GM12872 (cell line): ENCODE data around the gene SAMHD1.

ENCODE experiments used
- TF ChIP-seq, protein P1 (sequence below): IDR thresholded peaks from 3 replicates; pipeline ENCODE4 v1.5.1; 2011; ENCODE audit warnings: low read depth, mild to moderate bottlenecking, low read length, moderate library complexity; ENCODE audit not compliant: insufficient read depth

SAMHD1 gene

DNA sequence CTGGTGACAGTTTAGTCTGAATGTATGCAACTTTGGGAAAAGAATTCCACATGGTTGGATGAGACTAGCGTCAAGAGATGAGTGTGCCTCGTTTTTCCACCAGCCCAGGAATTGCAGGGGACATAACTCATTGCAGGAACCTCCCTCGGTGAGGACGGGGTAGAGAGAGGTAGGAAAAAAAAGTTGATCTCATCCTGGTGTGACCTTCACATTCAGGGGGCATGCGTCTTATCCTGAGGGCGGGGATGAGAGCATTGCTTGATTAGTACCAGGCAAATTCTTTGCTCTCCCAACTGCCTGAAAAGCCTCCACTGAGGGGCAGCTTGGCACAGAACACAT, 63.8 kb downstream of the SAMHD1 start:
- TF ChIP-seq, protein P1, sequence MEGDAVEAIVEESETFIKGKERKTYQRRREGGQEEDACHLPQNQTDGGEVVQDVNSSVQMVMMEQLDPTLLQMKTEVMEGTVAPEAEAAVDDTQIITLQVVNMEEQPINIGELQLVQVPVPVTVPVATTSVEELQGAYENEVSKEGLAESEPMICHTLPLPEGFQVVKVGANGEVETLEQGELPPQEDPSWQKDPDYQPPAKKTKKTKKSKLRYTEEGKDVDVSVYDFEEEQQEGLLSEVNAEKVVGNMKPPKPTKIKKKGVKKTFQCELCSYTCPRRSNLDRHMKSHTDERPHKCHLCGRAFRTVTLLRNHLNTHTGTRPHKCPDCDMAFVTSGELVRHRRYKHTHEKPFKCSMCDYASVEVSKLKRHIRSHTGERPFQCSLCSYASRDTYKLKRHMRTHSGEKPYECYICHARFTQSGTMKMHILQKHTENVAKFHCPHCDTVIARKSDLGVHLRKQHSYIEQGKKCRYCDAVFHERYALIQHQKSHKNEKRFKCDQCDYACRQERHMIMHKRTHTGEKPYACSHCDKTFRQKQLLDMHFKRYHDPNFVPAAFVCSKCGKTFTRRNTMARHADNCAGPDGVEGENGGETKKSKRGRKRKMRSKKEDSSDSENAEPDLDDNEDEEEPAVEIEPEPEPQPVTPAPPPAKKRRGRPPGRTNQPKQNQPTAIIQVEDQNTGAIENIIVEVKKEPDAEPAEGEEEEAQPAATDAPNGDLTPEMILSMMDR = no peak

DNA sequence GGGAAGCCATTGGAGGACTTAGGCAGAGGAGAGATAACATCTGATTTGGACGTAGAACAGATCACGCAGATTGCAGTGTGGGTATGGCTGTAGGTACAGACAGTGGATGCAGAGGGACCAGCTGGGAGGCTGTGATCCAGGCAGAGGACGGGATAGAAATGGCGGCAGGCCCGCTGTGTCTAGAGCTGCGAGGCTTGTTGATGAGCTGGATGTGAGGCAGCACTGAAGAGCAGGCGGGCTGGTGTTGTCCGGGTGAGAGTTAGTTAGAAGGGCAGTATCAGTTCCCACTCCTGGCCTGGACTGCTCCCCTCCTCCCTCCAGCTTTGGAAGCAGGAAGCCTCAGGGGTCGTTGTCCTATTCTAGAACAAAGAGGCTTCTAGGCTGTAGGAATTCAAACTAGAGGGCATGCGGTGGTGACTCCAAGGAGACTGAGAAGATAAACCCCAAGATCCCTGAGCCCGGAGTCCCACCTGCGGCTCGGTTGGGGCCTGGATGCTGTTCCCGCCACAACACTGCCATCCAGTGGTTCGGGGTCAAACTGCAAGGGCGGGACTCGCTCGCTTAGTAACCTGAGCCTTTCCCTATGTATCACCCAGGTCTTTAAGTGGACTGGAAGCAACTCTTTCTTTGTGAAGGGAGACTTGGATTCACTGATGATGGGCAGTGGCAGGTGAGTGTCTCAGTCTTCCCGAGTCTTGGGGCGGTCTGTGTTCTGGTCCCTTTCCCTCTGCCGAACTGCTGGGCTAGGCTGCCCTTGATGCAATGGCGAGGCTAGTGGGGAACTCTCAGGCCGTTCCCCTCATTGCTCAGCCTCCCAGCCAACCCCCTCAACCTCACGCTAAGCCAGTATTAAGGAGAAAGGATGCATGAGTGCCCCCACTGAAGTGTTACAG, 64.4 kb downstream of the SAMHD1 start:
- TF ChIP-seq, protein P1 = peak; percentile 99

DNA sequence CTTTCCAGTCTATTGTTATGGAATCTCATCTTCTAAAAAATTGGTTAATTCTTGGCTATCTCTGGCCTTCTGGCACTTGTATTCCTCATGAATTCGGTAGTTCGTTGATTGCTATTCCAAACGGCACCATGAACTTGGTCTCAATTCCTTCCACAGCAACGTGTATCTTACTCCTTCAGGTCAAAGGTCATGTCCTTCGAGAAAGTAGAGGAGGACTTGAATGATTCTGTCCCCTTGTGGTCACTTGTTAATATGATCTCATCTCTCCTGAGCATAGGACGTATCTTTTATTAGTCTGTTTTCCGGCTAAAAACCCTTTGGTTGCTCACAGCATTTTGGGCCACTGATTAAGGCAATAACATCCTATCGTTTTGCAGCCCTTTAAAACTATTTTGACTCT, 66.2 kb downstream of the SAMHD1 start:
- TF ChIP-seq, protein P1 = 0 out of 3 replicates have a peak, but pooled peaks have one; percentile 19

DNA sequence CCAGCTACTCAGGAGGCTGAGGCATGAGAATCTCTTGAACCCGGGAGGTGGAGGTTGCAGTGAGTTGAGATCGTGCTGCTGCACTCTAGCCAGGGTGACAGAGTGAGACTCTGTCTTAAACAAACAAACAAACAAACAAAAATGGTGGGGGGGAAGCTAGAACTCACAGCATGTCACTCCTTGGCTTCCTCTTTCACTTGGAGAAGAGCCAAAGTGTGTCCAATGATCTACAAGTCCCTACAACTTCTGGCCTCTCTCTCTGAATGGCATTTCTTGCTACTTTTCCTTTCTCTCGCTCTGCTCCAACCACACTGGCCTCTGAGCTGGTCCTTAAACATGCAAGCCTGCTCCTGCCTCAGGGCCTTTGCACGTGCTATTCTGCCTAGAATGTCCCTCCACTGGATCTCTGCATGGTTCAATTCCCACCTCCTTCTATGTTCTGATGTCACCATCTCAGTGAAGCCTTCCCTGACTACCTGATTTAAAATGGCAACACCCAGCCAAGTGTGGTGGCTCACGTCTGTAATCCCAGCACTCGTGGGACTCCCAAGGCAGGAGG, 67.5 kb downstream of the SAMHD1 start:
- TF ChIP-seq, protein P1 = no peak

DNA sequence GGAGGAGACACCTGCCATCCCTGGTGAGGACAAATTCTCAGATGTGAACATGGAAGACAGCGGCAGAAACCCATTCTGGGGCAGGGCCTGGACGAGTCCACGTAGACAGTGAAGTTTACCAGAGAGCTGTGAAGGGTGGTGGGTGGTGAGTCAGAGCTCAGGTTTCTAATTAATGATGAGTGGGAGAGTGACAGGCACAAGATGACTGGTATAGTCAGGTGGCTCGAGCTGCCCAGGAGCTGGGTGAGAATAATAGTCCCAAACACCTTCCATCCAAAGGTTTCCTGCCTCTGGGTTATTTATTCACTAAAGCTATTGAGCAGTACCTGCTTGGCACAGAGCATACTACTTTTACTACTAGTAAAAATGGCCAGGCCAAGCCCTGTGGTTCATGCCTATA, 69.6 kb downstream of the SAMHD1 start:
- TF ChIP-seq, protein P1 = no peak

DNA sequence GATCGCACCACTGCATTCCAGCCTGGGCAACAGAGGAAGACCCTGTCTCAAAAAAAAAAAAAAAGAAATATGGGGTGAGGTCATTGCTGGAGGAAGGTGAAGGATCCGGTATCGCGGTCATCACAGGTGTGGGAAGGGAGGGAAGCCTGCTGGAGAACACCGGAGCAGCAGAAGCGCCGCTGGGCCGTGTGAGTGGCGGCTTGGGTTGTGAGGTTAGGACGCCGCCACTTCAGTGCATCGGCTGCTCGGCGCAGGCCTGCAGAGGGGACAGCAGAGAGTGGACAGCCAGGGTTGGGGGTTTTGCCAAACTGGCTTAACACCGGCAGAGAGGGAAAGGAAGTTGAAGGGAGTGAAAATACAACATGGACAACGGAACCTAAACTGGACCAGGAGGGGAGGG, 70.2 kb downstream of the SAMHD1 start:
- TF ChIP-seq, protein P1 = no peak

DNA sequence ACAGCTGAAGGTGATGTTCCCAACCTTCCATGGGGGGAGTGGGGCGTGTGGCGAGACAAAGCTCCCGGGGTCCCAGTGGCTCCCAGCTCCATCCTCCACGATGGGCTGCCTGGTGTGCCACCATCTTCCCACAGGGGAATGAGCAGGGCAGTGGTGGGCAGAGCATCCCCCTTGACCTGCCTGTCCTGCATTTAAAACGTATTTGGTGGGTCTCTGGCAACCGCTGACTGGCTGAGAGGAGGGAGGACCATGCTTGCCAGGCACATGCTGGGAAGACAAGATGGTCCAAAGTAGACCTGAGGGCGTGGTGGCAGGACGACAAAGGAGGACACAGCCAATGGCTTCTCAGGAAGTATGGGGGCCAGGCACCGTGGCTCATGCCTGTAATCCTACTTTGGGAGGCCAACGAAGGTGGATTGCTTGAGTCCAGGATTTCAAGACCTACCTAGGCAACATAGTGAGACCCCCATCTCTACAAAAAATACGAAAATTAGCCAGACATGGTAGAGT, 70.7 kb downstream of the SAMHD1 start:
- TF ChIP-seq, protein P1 = no peak
